ENCODE data around the gene SLC1A1.
"Not testable (repeated sequence)": the region's sequence is repeated elsewhere in the genome, so short reads cannot be mapped to it uniquely, and the experiment has no call there.

Gene SLC1A1

DNA sequence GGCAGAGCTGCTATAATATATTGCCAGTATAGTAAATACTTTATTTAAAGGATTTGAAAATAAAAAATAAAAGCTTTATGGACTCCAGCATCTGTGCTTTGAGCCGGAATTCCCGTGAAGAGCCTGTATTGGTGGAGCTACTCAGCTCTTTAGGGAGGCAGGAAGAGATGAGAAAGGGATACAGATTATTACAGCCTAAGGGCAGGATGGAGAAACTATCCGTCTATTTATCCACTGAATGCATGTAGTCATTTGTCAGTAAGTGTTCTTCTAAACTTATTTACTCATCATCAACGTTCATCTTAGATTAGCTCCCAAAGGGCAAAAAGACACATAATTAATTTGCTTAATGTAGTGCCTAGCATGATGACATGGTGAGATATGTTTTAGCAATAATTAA lies 48.4 kb downstream of the SLC1A1 start:
- H3K27ac ChIP-seq (ENCODE audit: low read length), result no peak overlapping the region
- WGBS (ENCODE audit: insufficient coverage, insufficient read length), result no CpG with 5 or more reads among the region's 4 CpGs
- no peaks in the 10 kb centered on the region for H3K4me1 ChIP-seq (ENCODE audit: control insufficient read depth, insufficient read depth, low read length)
- H3K9me3 ChIP-seq (ENCODE audit: control insufficient read depth, insufficient read depth, low read length), result no peaks in the 10 kb centered on the region
- DNase-seq (ENCODE audit: low read depth, low spot score), result no peak
- H3K27me3 ChIP-seq (ENCODE audit: control insufficient read depth, insufficient read depth, low read length), result no peaks in the 10 kb centered on the region; the same call in 1 of the 2 replicates
- H3K4me3 ChIP-seq (ENCODE audit: low read length), result no peak overlapping the region
- H3K36me3 ChIP-seq (ENCODE audit: control insufficient read depth, insufficient read depth, low read length), result no peaks in the 10 kb centered on the region

DNA sequence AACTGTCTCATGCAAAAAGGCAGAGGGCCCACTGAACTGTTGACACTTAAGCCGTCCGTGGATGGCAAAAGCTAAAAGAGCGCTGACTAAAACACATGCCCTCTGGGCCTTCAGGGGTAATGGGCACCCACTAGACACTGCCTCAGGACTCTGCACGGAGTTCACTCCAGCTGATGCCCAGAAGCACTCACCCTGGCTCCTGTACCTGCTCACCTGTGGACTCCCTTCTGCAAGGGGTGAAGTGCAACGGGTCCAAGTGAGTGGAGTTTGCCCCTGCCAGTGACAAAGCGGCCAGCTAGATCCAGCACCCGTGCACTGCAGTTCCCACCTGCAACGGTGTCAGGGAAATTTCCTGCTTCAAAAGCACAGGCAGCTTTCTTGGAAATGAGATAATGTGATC lies 50.2 kb downstream of the SLC1A1 start:
- no CpG with 5 or more reads among the region's 8 CpGs for WGBS (ENCODE audit: insufficient coverage, insufficient read length)

DNA sequence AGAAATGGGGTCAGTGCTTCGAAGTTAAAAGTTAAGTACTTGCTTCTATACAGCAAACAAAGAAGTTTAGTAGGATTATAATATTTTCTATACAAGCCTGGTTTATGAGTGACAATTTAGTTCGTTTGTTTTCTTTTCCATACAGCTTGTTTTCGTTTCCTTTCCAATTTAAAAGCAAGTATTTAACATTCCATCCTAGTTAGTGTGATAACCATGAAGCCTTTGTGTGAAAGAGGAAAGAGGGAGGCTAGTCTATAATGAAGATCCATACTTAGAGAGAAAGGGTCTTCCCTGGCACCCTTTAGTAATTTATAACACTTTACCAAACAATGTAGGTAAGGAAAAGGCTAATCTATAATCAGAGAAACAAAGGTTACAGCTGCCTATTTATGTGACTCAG lies 51.0 kb downstream of the SLC1A1 start:
- no peaks in the 10 kb centered on the region for H3K9me3 ChIP-seq (ENCODE audit: control insufficient read depth, insufficient read depth, low read length)
- H3K4me3 ChIP-seq (ENCODE audit: low read length), result no peak overlapping the region
- H3K36me3 ChIP-seq (ENCODE audit: control insufficient read depth, insufficient read depth, low read length), result no peaks in the 10 kb centered on the region
- WGBS (ENCODE audit: insufficient coverage, insufficient read length), result no CpG with 5 or more reads among the region's 3 CpGs
- no peak overlapping the region for H3K27ac ChIP-seq (ENCODE audit: low read length)
- no peaks in the 10 kb centered on the region for H3K4me1 ChIP-seq (ENCODE audit: control insufficient read depth, insufficient read depth, low read length)
- DNase-seq (ENCODE audit: low read depth, low spot score), result no peak
- no peaks in the 10 kb centered on the region; the same call in 1 of the 2 replicates for H3K27me3 ChIP-seq (ENCODE audit: control insufficient read depth, insufficient read depth, low read length)

More for the DNA sequence above, 50.2 kb downstream of the SLC1A1 start:
- DNase-seq (ENCODE audit: low read depth, low spot score), result no peak
- Histone ChIP-seq H3K4me3 (ENCODE audit: low read length) (no peak overlapping the region), H3K36me3 (ENCODE audit: control insufficient read depth, insufficient read depth, low read length) (no peaks in the 10 kb centered on the region), H3K4me1 (ENCODE audit: control insufficient read depth, insufficient read depth, low read length) (no peaks in the 10 kb centered on the region), H3K9me3 (ENCODE audit: control insufficient read depth, insufficient read depth, low read length) (no peaks in the 10 kb centered on the region), H3K27me3 (ENCODE audit: control insufficient read depth, insufficient read depth, low read length) (no peaks in the 10 kb centered on the region; the same call in 1 of the 2 replicates), H3K27ac (ENCODE audit: low read length) (no peak overlapping the region)

DNA sequence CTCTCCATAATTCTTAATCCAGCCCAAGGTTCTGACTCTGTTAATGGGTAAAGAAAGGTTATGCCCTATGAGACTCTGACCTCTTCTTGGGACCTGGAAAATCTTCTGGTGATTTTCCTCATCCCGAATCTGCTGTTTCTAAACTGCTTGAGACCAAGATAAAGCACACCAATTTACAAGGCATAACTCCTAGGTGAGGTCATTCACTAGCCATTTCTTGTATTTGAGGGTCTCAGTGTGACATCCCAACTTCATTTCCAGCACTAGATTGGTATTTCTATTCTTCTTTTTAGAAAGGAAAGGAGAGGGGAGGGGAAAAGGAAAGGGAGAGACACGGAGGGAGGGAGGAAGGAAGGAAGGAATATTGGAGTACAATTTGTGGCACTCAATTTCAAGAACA lies 51.6 kb downstream of the SLC1A1 start:
- Histone ChIP-seq H3K27me3 (ENCODE audit: control insufficient read depth, insufficient read depth, low read length) (no peaks in the 10 kb centered on the region; the same call in 1 of the 2 replicates), H3K4me3 (ENCODE audit: low read length) (no peak overlapping the region), H3K9me3 (ENCODE audit: control insufficient read depth, insufficient read depth, low read length) (no peaks in the 10 kb centered on the region), H3K4me1 (ENCODE audit: control insufficient read depth, insufficient read depth, low read length) (no peaks in the 10 kb centered on the region), H3K27ac (ENCODE audit: low read length) (no peak overlapping the region), H3K36me3 (ENCODE audit: control insufficient read depth, insufficient read depth, low read length) (no peaks in the 10 kb centered on the region)
- peak; percentile 33 for DNase-seq (ENCODE audit: low read depth, low spot score)
- WGBS (ENCODE audit: insufficient coverage, insufficient read length), result no CpG with 5 or more reads among the region's 2 CpGs

DNA sequence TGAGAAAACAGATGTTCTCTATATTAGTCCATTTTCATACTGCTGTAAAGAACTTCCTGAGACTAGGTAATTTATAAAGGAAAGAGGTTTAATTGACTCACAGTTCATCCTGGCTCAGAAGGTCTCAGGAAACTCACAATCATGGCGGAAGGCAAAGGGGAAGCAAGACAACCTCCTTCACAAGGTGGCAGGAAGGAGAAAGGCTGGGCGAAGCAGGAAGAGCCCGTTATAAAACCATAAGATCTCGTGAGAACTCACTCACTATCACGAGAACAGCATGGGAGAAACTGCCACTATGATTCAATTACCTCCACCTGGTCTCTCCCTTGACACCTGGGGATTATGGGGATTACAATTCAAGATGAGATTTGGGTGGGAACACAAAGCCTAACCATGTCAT lies 54.4 kb downstream of the SLC1A1 start:
- DNase-seq (ENCODE audit: low read depth, low spot score); H3K4me1 ChIP-seq (ENCODE audit: control insufficient read depth, insufficient read depth, low read length); H3K4me3 ChIP-seq (ENCODE audit: low read length); H3K27ac ChIP-seq (ENCODE audit: low read length); H3K27me3 ChIP-seq (ENCODE audit: control insufficient read depth, insufficient read depth, low read length); H3K9me3 ChIP-seq (ENCODE audit: control insufficient read depth, insufficient read depth, low read length); H3K36me3 ChIP-seq (ENCODE audit: control insufficient read depth, insufficient read depth, low read length): not testable (repeated sequence)
- no CpG with 5 or more reads among the region's 5 CpGs for WGBS (ENCODE audit: insufficient coverage, insufficient read length)

DNA sequence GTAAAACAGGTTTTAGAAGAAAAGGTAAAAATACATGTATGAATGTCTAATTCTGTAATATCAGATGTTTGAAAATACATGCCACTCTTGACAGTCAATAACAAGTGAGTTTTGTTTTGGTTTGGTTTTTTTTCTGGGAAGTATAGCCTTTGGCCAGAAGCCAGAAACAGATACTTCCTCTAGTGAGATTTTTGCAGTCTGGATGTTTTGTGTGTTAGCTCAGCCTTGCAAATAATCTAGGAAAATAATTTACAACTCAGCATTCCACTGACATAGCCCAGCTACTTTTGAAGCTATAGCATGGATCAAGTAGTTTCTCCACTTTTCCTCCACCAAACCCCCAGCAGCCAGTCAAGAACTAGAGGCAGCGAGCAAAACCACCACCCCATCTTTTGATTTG lies 56.7 kb downstream of the SLC1A1 start:
- Histone ChIP-seq H3K36me3 (ENCODE audit: control insufficient read depth, insufficient read depth, low read length) (no peaks in the 10 kb centered on the region), H3K27me3 (ENCODE audit: control insufficient read depth, insufficient read depth, low read length) (no peaks in the 10 kb centered on the region), H3K4me3 (ENCODE audit: low read length) (no peak overlapping the region), H3K27ac (ENCODE audit: low read length) (no peak overlapping the region), H3K9me3 (ENCODE audit: control insufficient read depth, insufficient read depth, low read length) (no peaks in the 10 kb centered on the region), H3K4me1 (ENCODE audit: control insufficient read depth, insufficient read depth, low read length) (no peaks in the 10 kb centered on the region)
- DNase-seq (ENCODE audit: low read depth, low spot score), result no peak
- WGBS (ENCODE audit: insufficient coverage, insufficient read length), result no CpG with 5 or more reads among the region's 1 CpG

DNA sequence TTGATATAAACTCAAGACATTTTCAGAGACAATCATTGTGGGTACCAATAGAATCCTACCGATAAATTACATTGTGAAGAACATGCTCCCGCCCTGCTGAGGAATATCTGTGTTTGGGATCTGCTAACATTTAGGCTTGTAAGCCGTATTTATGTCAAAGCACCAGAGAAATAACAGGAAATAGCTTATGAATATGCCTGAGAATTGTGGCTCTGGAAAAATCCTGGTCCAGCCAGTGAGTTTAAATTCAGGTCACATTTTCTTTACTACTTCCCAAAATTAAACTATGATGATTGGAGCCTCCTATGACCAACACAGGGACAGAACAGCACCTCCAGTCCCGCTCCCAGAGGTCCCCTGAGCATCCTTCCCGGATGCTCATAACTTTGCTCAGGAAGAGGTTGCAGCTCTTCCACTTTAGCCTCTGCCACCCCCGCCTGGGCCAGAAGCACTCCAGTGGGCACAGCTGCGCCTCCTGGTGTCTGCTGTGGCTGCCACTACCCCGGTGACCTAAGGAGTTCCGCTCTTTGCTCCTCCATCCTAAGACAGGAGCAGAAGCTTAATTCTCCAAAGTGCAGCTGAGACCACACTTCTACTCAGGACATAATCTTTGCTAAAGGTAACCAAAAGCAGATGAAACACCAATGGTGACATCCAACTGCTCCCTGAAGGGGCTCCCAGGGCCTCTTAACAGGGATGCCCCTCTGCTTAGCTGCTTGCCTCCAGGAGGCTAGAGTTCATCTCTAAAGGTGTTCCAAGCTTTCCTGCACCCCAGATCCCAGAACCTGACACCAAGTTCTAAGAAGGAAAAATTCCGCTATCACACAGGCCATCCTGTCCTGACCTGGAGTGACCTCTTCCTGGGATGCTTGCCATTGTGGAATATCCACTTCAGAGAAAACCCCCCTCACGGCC lies 58.8 kb downstream of the SLC1A1 start:
- peak; percentile 43 for DNase-seq (ENCODE audit: low read depth, low spot score)
- WGBS (ENCODE audit: insufficient coverage, insufficient read length), result no CpG with 5 or more reads among the region's 11 CpGs
- H3K27me3 ChIP-seq (ENCODE audit: control insufficient read depth, insufficient read depth, low read length), result no peaks in the 10 kb centered on the region
- H3K36me3 ChIP-seq (ENCODE audit: control insufficient read depth, insufficient read depth, low read length), result no peaks in the 10 kb centered on the region
- H3K27ac ChIP-seq (ENCODE audit: low read length), result no peak overlapping the region
- no peaks in the 10 kb centered on the region for H3K9me3 ChIP-seq (ENCODE audit: control insufficient read depth, insufficient read depth, low read length)
- H3K4me1 ChIP-seq (ENCODE audit: control insufficient read depth, insufficient read depth, low read length), result no peaks in the 10 kb centered on the region
- H3K4me3 ChIP-seq (ENCODE audit: low read length), result no peak overlapping the region

DNA sequence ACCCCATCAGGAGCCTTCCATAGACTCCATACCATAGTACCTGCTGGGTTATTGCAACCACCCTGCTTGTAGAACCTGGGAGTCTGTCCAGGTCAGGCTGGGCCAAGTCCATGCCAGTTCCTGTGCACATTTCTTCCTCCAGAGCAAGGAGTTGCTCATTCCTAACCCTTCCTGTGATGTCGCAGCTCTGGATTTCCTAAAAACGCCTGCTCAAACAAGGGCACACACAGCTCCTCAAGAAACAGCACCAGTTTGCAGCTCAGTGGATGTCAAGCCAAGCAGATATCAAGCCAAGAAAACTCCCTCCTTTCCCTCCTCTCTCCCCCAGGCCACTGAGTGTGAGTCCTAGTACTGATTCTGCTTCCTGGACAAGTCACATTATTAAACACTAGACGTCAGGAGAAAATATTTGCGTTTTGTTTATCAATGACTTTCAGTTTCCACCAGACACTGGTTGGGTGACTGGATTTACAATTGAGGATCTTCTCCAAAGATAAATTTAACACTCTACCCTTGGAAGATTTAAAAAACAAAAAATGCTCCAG lies 59.6 kb downstream of the SLC1A1 start:
- Histone ChIP-seq H3K9me3 (ENCODE audit: control insufficient read depth, insufficient read depth, low read length) (no peaks in the 10 kb centered on the region), H3K27ac (ENCODE audit: low read length) (no peak overlapping the region), H3K27me3 (ENCODE audit: control insufficient read depth, insufficient read depth, low read length) (no peaks in the 10 kb centered on the region), H3K4me3 (ENCODE audit: low read length) (no peak overlapping the region), H3K4me1 (ENCODE audit: control insufficient read depth, insufficient read depth, low read length) (no peaks in the 10 kb centered on the region), H3K36me3 (ENCODE audit: control insufficient read depth, insufficient read depth, low read length) (no peaks in the 10 kb centered on the region)
- no CpG with 5 or more reads among the region's 4 CpGs for WGBS (ENCODE audit: insufficient coverage, insufficient read length)
- DNase-seq (ENCODE audit: low read depth, low spot score), result no peak

DNA sequence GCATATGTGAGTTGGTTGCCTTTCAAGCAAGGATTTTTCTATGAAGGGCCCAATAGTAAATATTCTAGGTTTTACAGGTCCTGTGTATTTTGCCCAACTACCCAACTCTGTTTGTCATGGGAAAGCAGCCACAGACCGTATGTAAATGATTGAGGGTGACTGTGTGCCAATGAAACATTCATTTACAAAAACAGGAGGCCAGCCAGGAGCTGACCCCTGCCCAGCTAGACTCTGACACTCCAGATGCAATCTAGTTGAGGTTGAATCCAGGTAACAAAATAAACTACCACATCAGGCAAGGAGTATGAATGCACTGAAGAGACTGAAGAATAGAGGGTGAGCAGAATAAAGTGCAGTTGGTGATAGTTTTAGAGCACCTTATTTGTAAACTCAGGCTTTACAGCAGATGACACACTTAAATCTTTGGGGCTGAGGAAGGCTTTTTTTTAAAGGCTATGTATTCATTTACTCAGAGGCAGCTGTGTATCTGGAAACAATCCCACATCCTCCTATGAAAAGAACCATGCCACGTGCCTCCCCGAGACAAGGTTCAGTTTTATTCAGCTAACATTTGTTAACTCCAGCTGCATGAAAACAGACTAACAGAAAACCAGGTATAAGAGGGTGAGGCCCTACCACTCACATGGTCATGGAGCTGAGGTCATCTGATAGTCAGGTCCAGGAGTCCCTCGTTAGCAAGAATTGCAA lies 60.7 kb downstream of the SLC1A1 start:
- DNase-seq (ENCODE audit: low read depth, low spot score), result no peak
- no peaks in the 10 kb centered on the region for H3K27me3 ChIP-seq (ENCODE audit: control insufficient read depth, insufficient read depth, low read length)
- WGBS (ENCODE audit: insufficient coverage, insufficient read length), result no CpG with 5 or more reads among the region's 4 CpGs

DNA sequence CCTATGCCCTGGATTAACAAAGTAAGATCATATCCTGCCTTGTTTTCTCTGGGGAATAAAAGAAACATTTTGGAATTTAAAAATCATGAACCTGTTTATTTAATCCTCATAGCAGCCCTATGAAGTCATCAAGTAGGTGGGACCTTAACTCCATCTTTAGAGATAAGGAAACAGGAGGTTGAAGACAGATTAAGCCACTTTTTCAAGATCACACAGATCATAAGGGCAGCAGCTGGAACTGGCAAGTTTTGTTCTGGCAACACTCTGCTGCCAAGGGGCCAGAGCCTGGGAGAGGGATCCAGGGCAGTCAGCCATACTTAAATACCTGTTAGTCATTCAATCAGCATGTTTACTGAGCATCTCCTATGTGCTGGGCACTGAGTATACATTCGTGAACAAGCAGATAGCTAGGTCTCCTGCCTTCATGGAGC lies 63.7 kb downstream of the SLC1A1 start:
- Histone ChIP-seq H3K27me3 (ENCODE audit: control insufficient read depth, insufficient read depth, low read length) (no peaks in the 10 kb centered on the region), H3K36me3 (ENCODE audit: control insufficient read depth, insufficient read depth, low read length) (no peaks in the 10 kb centered on the region), H3K27ac (ENCODE audit: low read length) (no peak overlapping the region), H3K4me1 (ENCODE audit: control insufficient read depth, insufficient read depth, low read length) (no peaks in the 10 kb centered on the region), H3K9me3 (ENCODE audit: control insufficient read depth, insufficient read depth, low read length) (no peaks in the 10 kb centered on the region), H3K4me3 (ENCODE audit: low read length) (no peak overlapping the region)
- WGBS (ENCODE audit: insufficient coverage, insufficient read length), result no CpG with 5 or more reads among the region's 1 CpG
- DNase-seq (ENCODE audit: low read depth, low spot score), result no peak

More for the DNA sequence above, 60.7 kb downstream of the SLC1A1 start:
- no peak overlapping the region for H3K4me3 ChIP-seq (ENCODE audit: low read length)
- H3K36me3 ChIP-seq (ENCODE audit: control insufficient read depth, insufficient read depth, low read length), result no peaks in the 10 kb centered on the region
- no peaks in the 10 kb centered on the region for H3K9me3 ChIP-seq (ENCODE audit: control insufficient read depth, insufficient read depth, low read length)
- no peaks in the 10 kb centered on the region for H3K4me1 ChIP-seq (ENCODE audit: control insufficient read depth, insufficient read depth, low read length)
- no peak overlapping the region for H3K27ac ChIP-seq (ENCODE audit: low read length)
